T-helper 17 cell (primary cell): ENCODE data around the gene USP49. TPM values are rescaled to one million over a fixed set of nuclear protein-coding genes. Genes with fewer than 3 reads are reported as not detected.
"Not testable (repeated sequence)": the region's sequence is repeated elsewhere in the genome, so short reads cannot be mapped to it uniquely, and the experiment has no call there.

ENCODE experiments used
- ATAC-seq: fragments of 150-1000 bp; cut with Tn5 transposase; 2 replicates; pipeline ENCODE4 v1.10.0; 2021; ENCODE audit warnings: mild to moderate bottlenecking, moderate library complexity
- DNase-seq, 3 donors: peaks; one replicate each; pipeline versions ENCODE4 v3.0.0 to v3.0.0-alpha.2; 2020 to 2021
- H3K9me3 ChIP-seq: one replicate; pipeline ENCODE4 v1.7.0; 2013; ENCODE audit warnings: low read length, mild to moderate bottlenecking; ENCODE audit not compliant: control insufficient read depth, poor library complexity, severe bottlenecking
- H3K27ac Mint-ChIP-seq: one replicate; pipeline ENCODE4 v1.8.0; 2022; ENCODE audit warnings: mild to moderate bottlenecking, moderate library complexity, mixed read lengths
- H3K27me3 Mint-ChIP-seq: one replicate; pipeline ENCODE4 v1.8.0; 2022; ENCODE audit warnings: mixed read lengths
- H3K36me3 Mint-ChIP-seq: one replicate; pipeline ENCODE4 v1.8.0; 2022; ENCODE audit warnings: low read depth, mixed read lengths
- H3K4me1 Mint-ChIP-seq: one replicate; pipeline ENCODE4 v1.8.0; 2022; ENCODE audit warnings: mild to moderate bottlenecking, mixed read lengths
- H3K4me3 Mint-ChIP-seq: one replicate; pipeline ENCODE4 v1.8.0; 2022; ENCODE audit warnings: mild to moderate bottlenecking, moderate library complexity, mixed read lengths
- total RNA-seq, 4 donors: library from RNA in 2 of 4; stranded (reverse) in 2 of 4; gene quantifications; one replicate each; pipeline ENCODE4 v1.2.3 and lab custom pipeline; 2022 to 2026

The USP49 gene
- total RNA-seq, 2 donors from 2014 or later: 1.7 to 2.1 TPM

- H3K4me3 Mint-ChIP-seq: no peak overlapping the region
- peaks cover 9% of the 10 kb centered on the region for H3K4me1 Mint-ChIP-seq
- H3K36me3 Mint-ChIP-seq: peaks cover 4% of the 10 kb centered on the region
- no peaks in the 10 kb centered on the region for H3K9me3 ChIP-seq
- H3K27me3 Mint-ChIP-seq: no peaks in the 10 kb centered on the region
- DNase-seq: no peak
- no peak for ATAC-seq
- H3K27ac Mint-ChIP-seq: no peak overlapping the region
Measured at GRCh38 chr6:41832263-41832662, 62.9 kb downstream of the USP49 start.

- Mint-ChIP-seq H3K36me3 (peaks cover under 1% of the 10 kb centered on the region), H3K4me3 (no peak overlapping the region), H3K27me3 (no peaks in the 10 kb centered on the region), H3K27ac (no peak overlapping the region), H3K4me1 (peaks cover under 1% of the 10 kb centered on the region)
- ATAC-seq (no peak), DNase-seq (no peak)
- H3K9me3 ChIP-seq: no peaks in the 10 kb centered on the region
Measured at GRCh38 chr6:41826343-41827022, 68.7 kb downstream of the USP49 start.

- no peaks in the 10 kb centered on the region for H3K4me1 Mint-ChIP-seq
- H3K36me3 Mint-ChIP-seq: no peaks in the 10 kb centered on the region
- no peak overlapping the region for H3K4me3 Mint-ChIP-seq
- ATAC-seq (no peak), DNase-seq (no peak)
- H3K27me3 Mint-ChIP-seq: no peaks in the 10 kb centered on the region
- H3K9me3 ChIP-seq: no peaks in the 10 kb centered on the region
- no peak overlapping the region for H3K27ac Mint-ChIP-seq
Measured at GRCh38 chr6:41824571-41825569, 70.3 kb downstream of the USP49 start.

- Mint-ChIP-seq H3K27ac (no peak overlapping the region), H3K36me3 (no peaks in the 10 kb centered on the region), H3K4me3 (no peak overlapping the region), H3K4me1 (no peaks in the 10 kb centered on the region), H3K27me3 (no peaks in the 10 kb centered on the region)
- DNase-seq (no peak), ATAC-seq (no peak)
- H3K9me3 ChIP-seq: no peaks in the 10 kb centered on the region
Measured at GRCh38 chr6:41823178-41823577, 72.0 kb downstream of the USP49 start.

- no peaks in the 10 kb centered on the region for H3K4me1 Mint-ChIP-seq
- no peaks in the 10 kb centered on the region for H3K9me3 ChIP-seq
- peak overlapping the region; percentile 60 for H3K27ac Mint-ChIP-seq
- no peaks in the 10 kb centered on the region for H3K36me3 Mint-ChIP-seq
- no peak overlapping the region for H3K4me3 Mint-ChIP-seq
- ATAC-seq: no peak
- H3K27me3 Mint-ChIP-seq: no peaks in the 10 kb centered on the region
- DNase-seq: no peak
Measured at GRCh38 chr6:41822021-41822420, 73.2 kb downstream of the USP49 start.

GRCh38 chr6:41821266-41821665, 73.9 kb downstream of the USP49 start:
- no peak overlapping the region for H3K4me3 Mint-ChIP-seq
- H3K27me3 Mint-ChIP-seq: no peaks in the 10 kb centered on the region
- no peaks in the 10 kb centered on the region for H3K9me3 ChIP-seq
- peaks cover under 1% of the 10 kb centered on the region for H3K36me3 Mint-ChIP-seq
- H3K4me1 Mint-ChIP-seq: no peaks in the 10 kb centered on the region
- no peak for DNase-seq
- no peak for ATAC-seq
- no peak overlapping the region for H3K27ac Mint-ChIP-seq

- no peak for DNase-seq
- H3K9me3 ChIP-seq: no peaks in the 10 kb centered on the region
- no peak for ATAC-seq
- H3K4me1 Mint-ChIP-seq: peaks cover 2% of the 10 kb centered on the region
- peaks cover 3% of the 10 kb centered on the region for H3K36me3 Mint-ChIP-seq
- no peak overlapping the region for H3K4me3 Mint-ChIP-seq
- H3K27me3 Mint-ChIP-seq: no peaks in the 10 kb centered on the region
- no peak overlapping the region for H3K27ac Mint-ChIP-seq
Measured at GRCh38 chr6:41818271-41819054, 76.7 kb downstream of the USP49 start.

GRCh38 chr6:41815587-41815986, 79.6 kb downstream of the USP49 start:
- H3K4me3 Mint-ChIP-seq: no peak overlapping the region

GRCh38 chr6:41814629-41815028, 80.5 kb downstream of the USP49 start:
- Mint-ChIP-seq H3K4me1 (peaks cover 2% of the 10 kb centered on the region), H3K27me3 (no peaks in the 10 kb centered on the region), H3K27ac (no peak overlapping the region), H3K4me3 (no peak overlapping the region), H3K36me3 (peaks cover 3% of the 10 kb centered on the region)
- ATAC-seq (no peak), DNase-seq (no peak)
- no peaks in the 10 kb centered on the region for H3K9me3 ChIP-seq

More at GRCh38 chr6:41815587-41815986, 79.6 kb downstream of the USP49 start:
- DNase-seq (no peak), ATAC-seq (no peak)
- Mint-ChIP-seq H3K27ac (no peak overlapping the region), H3K36me3 (peaks cover 3% of the 10 kb centered on the region), H3K27me3 (no peaks in the 10 kb centered on the region), H3K4me1 (peaks cover 2% of the 10 kb centered on the region)
- H3K9me3 ChIP-seq: no peaks in the 10 kb centered on the region

- no peaks in the 10 kb centered on the region for H3K9me3 ChIP-seq
- Mint-ChIP-seq H3K4me1 (peaks cover 2% of the 10 kb centered on the region), H3K36me3 (peaks cover 3% of the 10 kb centered on the region), H3K27me3 (no peaks in the 10 kb centered on the region), H3K4me3 (no peak overlapping the region), H3K27ac (no peak overlapping the region)
- no peak for DNase-seq
- ATAC-seq: no peak
Measured at GRCh38 chr6:41813956-41814355, 81.2 kb downstream of the USP49 start.

- Mint-ChIP-seq H3K4me3 (no peak overlapping the region), H3K27ac (no peak overlapping the region), H3K27me3 (no peaks in the 10 kb centered on the region), H3K4me1 (peaks cover 2% of the 10 kb centered on the region), H3K36me3 (peaks cover 3% of the 10 kb centered on the region)
- no peak for ATAC-seq
- no peak for DNase-seq
- no peaks in the 10 kb centered on the region for H3K9me3 ChIP-seq
Measured at GRCh38 chr6:41813469-41813868, 81.7 kb downstream of the USP49 start.

- not testable (repeated sequence) for H3K27me3 Mint-ChIP-seq
Measured at GRCh38 chr6:41811946-41812345, 83.2 kb downstream of the USP49 start.

GRCh38 chr6:41811095-41811494, 84.1 kb downstream of the USP49 start:
- DNase-seq: no peak
- Mint-ChIP-seq H3K27me3 (no peaks in the 10 kb centered on the region), H3K4me3 (no peak overlapping the region)

More at GRCh38 chr6:41811946-41812345, 83.2 kb downstream of the USP49 start:
- not testable (repeated sequence) for H3K4me3 Mint-ChIP-seq, H3K36me3 Mint-ChIP-seq, ATAC-seq, DNase-seq, H3K4me1 Mint-ChIP-seq, H3K27ac Mint-ChIP-seq, H3K9me3 ChIP-seq

More at GRCh38 chr6:41811095-41811494, 84.1 kb downstream of the USP49 start:
- H3K27ac Mint-ChIP-seq: no peak overlapping the region
- H3K36me3 Mint-ChIP-seq: peaks cover under 1% of the 10 kb centered on the region
- peaks cover under 1% of the 10 kb centered on the region for H3K4me1 Mint-ChIP-seq
- no peaks in the 10 kb centered on the region for H3K9me3 ChIP-seq
- no peak for ATAC-seq
